Esophagus muscularis mucosa (tissue), 4 donors: Measurements from ENCODE around the gene IFT122. TPM values are rescaled to one million over a fixed set of nuclear protein-coding genes. Genes with fewer than 3 reads are reported as not detected.
"Not testable (repeated sequence)": the region's sequence is repeated elsewhere in the genome, so short reads cannot be mapped to it uniquely, and the experiment has no call there.

Experiments
- DNase-seq: peaks from one replicate; pipeline ENCODE4 v3.0.0-alpha.2; 2017; ENCODE audit errors: extremely low spot score
- H3K27ac ChIP-seq, 4 donors: fragments of 200-600 bp; sonication (generic); replicated peaks in 1 of 4; 1 replicate in 3 of 4; 2 replicates in 1 of 4; pipeline ENCODE4 v1.5.1; 2016 to 2019; ENCODE audit warnings: mild to moderate bottlenecking in 1 of 4
- H3K27me3 ChIP-seq, 4 donors: fragments of 200-600 bp; sonication (generic); one replicate each; pipeline versions ENCODE4 v1.5.1 to v1.6.0; 2016 to 2019
- H3K36me3 ChIP-seq, 4 donors: fragments of 200-600 bp; sonication (generic); one replicate each; pipeline ENCODE4 v1.5.1; 2016 to 2019
- H3K4me1 ChIP-seq, 4 donors: fragments of 200-600 bp; sonication (generic); one replicate each; pipeline ENCODE4 v1.5.1; 2016 to 2019
- H3K4me3 ChIP-seq, 4 donors: fragments of 200-600 bp; sonication (generic); 1 replicate in 2 of 4; 2 replicates in 2 of 4; pipeline ENCODE4 v1.5.1; 2016 to 2019; ENCODE audit warnings: mild to moderate bottlenecking in 4 of 4, moderate library complexity in 1 of 4
- H3K9me3 ChIP-seq, 4 donors: fragments of 200-600 bp; sonication (generic); 1 replicate in 3 of 4; 2 replicates in 1 of 4; pipeline ENCODE4 v1.5.1; 2016 to 2019
- CTCF ChIP-seq, 3 experiments: fragments of 200-600 bp in 2 of 3; fragments of 450-650 bp in 1 of 3; sonication (generic) in 2 of 3; IDR thresholded peaks; one replicate each; pipeline ENCODE4 v1.5.1; 2017 to 2019; ENCODE audit warnings: antibody characterized with exemption in 3 of 3, mild to moderate bottlenecking in 2 of 3, moderate library complexity in 1 of 3
- EP300 ChIP-seq: sonication (generic); formaldehyde crosslinking; IDR thresholded peaks from one replicate; pipeline ENCODE4 v1.6.1; 2017; ENCODE audit warnings: antibody characterized with exemption
- POLR2A ChIP-seq: fragments of 450-650 bp; IDR thresholded peaks from one replicate; pipeline ENCODE4 v1.6.1; 2017; ENCODE audit warnings: antibody characterized with exemption, moderate library complexity, mild to moderate bottlenecking, low read depth
- POLR2AphosphoS5 ChIP-seq, 2 donors: sonication (generic); formaldehyde crosslinking; IDR thresholded peaks; one replicate each; pipeline ENCODE4 v1.6.1; 2017; ENCODE audit warnings: antibody characterized with exemption in 2 of 2
- WGBS: methylation state at CpG from one replicate; pipeline ENCODE4 v1.1.5; 2018; 5-methylcytosine and 5-hydroxymethylcytosine counted together
- intact Hi-C: fragments of 100-400 bp; cut with DNase I; formaldehyde crosslinking; loops from one replicate; pipeline ENCODE4 v1.15.1; 2023
- total RNA-seq, 4 donors: library from RNA; depleted of rRNA; stranded (reverse); fragments of >200 nt; gene quantifications; one replicate each; pipeline versions ENCODE4 v1.1.0 to v1.2.1, GENCODE V29; 2016

The IFT122 gene
- total RNA-seq, 4 donors from 2014 or later: 19.5 to 32.8 (median 21.9) TPM

GRCh38 chr3:129410971-129411370 lies 29.1 kb upstream of the IFT122 start:
- no peaks in the 10 kb centered on the region for H3K27me3 ChIP-seq
- H3K27ac ChIP-seq: no peak overlapping the region
- H3K9me3 ChIP-seq: no peaks in the 10 kb centered on the region
- H3K4me1 ChIP-seq: no peaks in the 10 kb centered on the region
- H3K36me3 ChIP-seq: no peaks in the 10 kb centered on the region
- no peak for DNase-seq
- no peak overlapping the region for H3K4me3 ChIP-seq
- 82% methylated on average over 6 of the region's 17 CpGs for WGBS
- TF ChIP-seq EP300: no peak
- no peak for TF ChIP-seq POLR2AphosphoS5 (IDR thresholded peaks at IDR 0.05)
- TF ChIP-seq POLR2A: no peak
- no peak for TF ChIP-seq CTCF (IDR thresholded peaks at IDR 0.05)
- intact Hi-C loops: no loop called here

GRCh38 chr3:129412542-129413198 lies 27.4 kb upstream of the IFT122 start:
- Histone ChIP-seq H3K4me3 (no peak overlapping the region), H3K9me3 (no peaks in the 10 kb centered on the region), H3K27me3 (no peaks in the 10 kb centered on the region), H3K36me3 (no peaks in the 10 kb centered on the region), H3K27ac (no peak overlapping the region), H3K4me1 (peaks cover 0 to 6% (median 2%) of the 10 kb centered on the region in 4 donors)
- 64% methylated on average over 6 of the region's 6 CpGs for WGBS
- no peak for DNase-seq
- intact Hi-C loops: no loop called here
- TF ChIP-seq POLR2A (no peak), EP300 (no peak), CTCF (IDR thresholded peaks at IDR 0.05) (no peak), POLR2AphosphoS5 (IDR thresholded peaks at IDR 0.05) (no peak)

- H3K4me1 ChIP-seq, H3K4me3 ChIP-seq, DNase-seq, H3K9me3 ChIP-seq, H3K36me3 ChIP-seq, H3K27me3 ChIP-seq, intact Hi-C loops, H3K27ac ChIP-seq: not testable (repeated sequence)
- 59% methylated on average over 3 of the region's 3 CpGs for WGBS
Measured at GRCh38 chr3:129413238-129413637, 26.8 kb upstream of the IFT122 start.

- no peaks in the 10 kb centered on the region for H3K27me3 ChIP-seq
- H3K36me3 ChIP-seq: no peaks in the 10 kb centered on the region
- intact Hi-C loops: no loop called here
- TF ChIP-seq POLR2A (no peak), EP300 (no peak), POLR2AphosphoS5 (IDR thresholded peaks at IDR 0.05) (no peak), CTCF (IDR thresholded peaks at IDR 0.05) (no peak)
- no peak overlapping the region for H3K27ac ChIP-seq
- DNase-seq: no peak
- 76% methylated on average over 4 of the region's 4 CpGs for WGBS
- peaks cover 0 to 8% (median 3%) of the 10 kb centered on the region in 4 donors for H3K4me1 ChIP-seq
- H3K4me3 ChIP-seq: no peak overlapping the region
- no peaks in the 10 kb centered on the region for H3K9me3 ChIP-seq
Measured at GRCh38 chr3:129413687-129414506, 26.1 kb upstream of the IFT122 start.

GRCh38 chr3:129415378-129415777 lies 24.6 kb upstream of the IFT122 start:
- intact Hi-C loops: no loop called here
- no peaks in the 10 kb centered on the region for H3K36me3 ChIP-seq
- 28% methylated on average over 3 of the region's 3 CpGs for WGBS
- DNase-seq: no peak
- no peaks in the 10 kb centered on the region for H3K9me3 ChIP-seq
- H3K27ac ChIP-seq: no peak overlapping the region
- no peak overlapping the region for H3K4me3 ChIP-seq
- no peaks in the 10 kb centered on the region for H3K27me3 ChIP-seq
- TF ChIP-seq POLR2AphosphoS5 (IDR thresholded peaks at IDR 0.05) (no peak), CTCF (IDR thresholded peaks at IDR 0.05) (no peak), POLR2A (no peak), EP300 (no peak)
- peaks cover 0 to 8% (median 3%) of the 10 kb centered on the region in 4 donors for H3K4me1 ChIP-seq
